Mesothelial cell of epicardium (in vitro differentiated cells): Measurements from ENCODE around the gene HOGA1. TPM values are rescaled to one million over a fixed set of nuclear protein-coding genes. Genes with fewer than 3 reads are reported as not detected.
A peak's percentile ranks its signal among the peaks of the same experiment; 100 is the strongest.

Source experiments
- DNase-seq, 2 experiments: peaks; one replicate each; pipeline ENCODE4 v3.0.0; 2021; ENCODE audit warnings: low spot score in 2 of 2; ENCODE audit not compliant: unreplicated experiment in 2 of 2
- H3K27ac Mint-ChIP-seq: 2 replicates; pipeline ENCODE4 v1.8.0; 2021; ENCODE audit warnings: mixed read lengths
- H3K27me3 Mint-ChIP-seq: 2 replicates; pipeline ENCODE4 v1.8.0; 2021; ENCODE audit warnings: low read depth, mixed read lengths
- H3K36me3 Mint-ChIP-seq: 2 replicates; pipeline ENCODE4 v1.8.0; 2021; ENCODE audit warnings: mixed read lengths
- H3K4me1 Mint-ChIP-seq: 2 replicates; pipeline ENCODE4 v1.8.0; 2021; ENCODE audit warnings: mixed read lengths
- H3K4me3 Mint-ChIP-seq: 2 replicates; pipeline ENCODE4 v1.8.0; 2021; ENCODE audit warnings: mild to moderate bottlenecking, moderate library complexity, mixed read lengths
- H3K9me3 Mint-ChIP-seq: 2 replicates; pipeline ENCODE4 v1.8.0; 2021; ENCODE audit warnings: mixed read lengths
- total RNA-seq: library from RNA; stranded (reverse); gene quantifications from 3 replicates; pipeline ENCODE4 v1.2.1, GENCODE V29; 2021
- TF ChIP-seq, protein P1 (sequence below): fragments of 200-600 bp; sonication (generic); IDR thresholded peaks from one replicate; pipeline ENCODE4 v1.5.0; 2021; ENCODE audit warnings: antibody characterized with exemption; ENCODE audit not compliant: unreplicated experiment

Gene HOGA1
- total RNA-seq, 1 donor from 2014 or later, result 0.31 TPM

DNA sequence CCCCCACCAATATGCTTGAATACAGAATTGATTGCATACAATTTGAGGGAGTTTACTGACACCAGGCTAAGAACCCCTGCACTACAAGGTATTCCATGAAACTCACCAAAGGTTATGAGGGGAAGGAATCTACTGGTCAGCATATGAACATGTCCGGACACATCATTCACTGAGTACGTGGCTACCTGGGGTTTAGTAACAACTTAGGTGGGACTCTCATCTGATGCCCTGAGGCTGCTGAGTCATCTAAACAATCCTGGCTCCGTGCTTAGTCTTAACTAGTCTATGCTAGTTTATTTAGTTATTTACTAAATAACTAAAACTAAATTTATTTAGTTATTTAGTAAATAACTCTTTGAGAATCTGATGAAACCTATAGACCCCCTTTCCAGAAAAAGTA is 67.6 kb downstream of the HOGA1 start:
- no peak overlapping the region for H3K27ac Mint-ChIP-seq
- peaks cover 10% of the 10 kb centered on the region for H3K4me1 Mint-ChIP-seq
- H3K27me3 Mint-ChIP-seq, result no peaks in the 10 kb centered on the region
- TF ChIP-seq, protein P1, sequence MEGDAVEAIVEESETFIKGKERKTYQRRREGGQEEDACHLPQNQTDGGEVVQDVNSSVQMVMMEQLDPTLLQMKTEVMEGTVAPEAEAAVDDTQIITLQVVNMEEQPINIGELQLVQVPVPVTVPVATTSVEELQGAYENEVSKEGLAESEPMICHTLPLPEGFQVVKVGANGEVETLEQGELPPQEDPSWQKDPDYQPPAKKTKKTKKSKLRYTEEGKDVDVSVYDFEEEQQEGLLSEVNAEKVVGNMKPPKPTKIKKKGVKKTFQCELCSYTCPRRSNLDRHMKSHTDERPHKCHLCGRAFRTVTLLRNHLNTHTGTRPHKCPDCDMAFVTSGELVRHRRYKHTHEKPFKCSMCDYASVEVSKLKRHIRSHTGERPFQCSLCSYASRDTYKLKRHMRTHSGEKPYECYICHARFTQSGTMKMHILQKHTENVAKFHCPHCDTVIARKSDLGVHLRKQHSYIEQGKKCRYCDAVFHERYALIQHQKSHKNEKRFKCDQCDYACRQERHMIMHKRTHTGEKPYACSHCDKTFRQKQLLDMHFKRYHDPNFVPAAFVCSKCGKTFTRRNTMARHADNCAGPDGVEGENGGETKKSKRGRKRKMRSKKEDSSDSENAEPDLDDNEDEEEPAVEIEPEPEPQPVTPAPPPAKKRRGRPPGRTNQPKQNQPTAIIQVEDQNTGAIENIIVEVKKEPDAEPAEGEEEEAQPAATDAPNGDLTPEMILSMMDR, result no peak
- H3K4me3 Mint-ChIP-seq, result no peak overlapping the region
- DNase-seq, result no peak
- peaks cover 29% of the 10 kb centered on the region for H3K36me3 Mint-ChIP-seq
- no peaks in the 10 kb centered on the region for H3K9me3 Mint-ChIP-seq

DNA sequence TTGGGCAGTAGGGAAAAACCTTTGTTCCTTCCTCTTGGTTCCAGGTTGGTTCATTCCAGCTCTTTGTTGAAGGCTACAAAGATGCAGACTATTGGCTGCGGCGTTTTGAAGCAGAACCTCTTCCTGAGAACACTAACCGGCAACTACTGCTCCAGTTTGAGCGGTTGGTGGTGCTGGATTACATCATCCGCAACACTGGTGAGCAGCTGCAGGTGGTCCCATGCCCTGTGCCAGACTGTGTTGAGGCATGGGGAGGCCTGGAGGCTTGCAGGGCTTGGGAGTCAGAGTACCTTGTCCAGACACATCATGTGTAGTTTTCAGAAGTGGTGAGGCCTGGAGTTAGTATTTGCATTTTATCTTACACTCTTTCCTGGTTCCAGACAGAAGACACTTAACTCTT is 72.6 kb downstream of the HOGA1 start:
- H3K27ac Mint-ChIP-seq, result no peak overlapping the region

DNA sequence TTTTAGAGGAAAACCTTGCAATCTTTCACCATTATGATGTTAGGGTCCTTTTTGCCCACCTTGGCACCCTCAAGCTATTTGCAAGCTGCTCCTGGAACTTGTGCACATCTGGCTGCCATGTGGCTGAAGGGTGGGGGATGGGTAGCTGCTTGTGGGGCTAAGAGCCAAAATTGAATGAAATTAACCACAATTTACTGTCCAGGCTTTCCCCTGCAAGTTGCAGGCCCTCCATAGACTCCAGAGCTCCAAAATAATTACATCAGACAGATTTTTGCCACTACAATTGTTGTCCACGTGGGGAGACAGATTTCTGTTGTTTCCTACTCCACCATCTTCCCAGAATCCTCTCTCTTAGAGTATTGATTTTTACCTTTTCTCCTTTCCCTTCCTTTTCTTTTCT is 75.4 kb downstream of the HOGA1 start:
- no peak overlapping the region for H3K4me3 Mint-ChIP-seq
- DNase-seq, result no peak
- TF ChIP-seq, protein P1, result no peak
- H3K27ac Mint-ChIP-seq, result peak overlapping the region; percentile 52
- H3K27me3 Mint-ChIP-seq, result no peaks in the 10 kb centered on the region
- peaks cover 39% of the 10 kb centered on the region for H3K36me3 Mint-ChIP-seq
- peaks cover 3% of the 10 kb centered on the region for H3K4me1 Mint-ChIP-seq
- no peaks in the 10 kb centered on the region for H3K9me3 Mint-ChIP-seq

More for the DNA sequence above, 72.6 kb downstream of the HOGA1 start:
- no peaks in the 10 kb centered on the region for H3K27me3 Mint-ChIP-seq
- H3K4me1 Mint-ChIP-seq, result peaks cover 3% of the 10 kb centered on the region
- TF ChIP-seq, protein P1, result no peak
- H3K36me3 Mint-ChIP-seq, result peaks cover 34% of the 10 kb centered on the region
- H3K9me3 Mint-ChIP-seq, result no peaks in the 10 kb centered on the region
- no peak for DNase-seq
- H3K4me3 Mint-ChIP-seq, result no peak overlapping the region

Other genes with a start within 250 kb of the HOGA1 start
- 8.9 to 9.2 TPM (median 9.0 TPM) in 3 replicates for gene FRAT2, start 249.7 kb upstream of the HOGA1 start, total RNA-seq
- gene RRP12, start 183.0 kb upstream of the HOGA1 start, total RNA-seq, result 35.7 to 42.4 TPM (median 41.9 TPM) in 3 replicates
- gene PGAM1, start 158.2 kb upstream of the HOGA1 start, total RNA-seq, result 188 to 197 TPM (median 188 TPM) in 3 replicates
- 28.2 to 31.2 TPM (median 30.6 TPM) in 3 replicates for gene EXOSC1, start 138.4 kb upstream of the HOGA1 start, total RNA-seq
- gene ZDHHC16, start 138.2 kb upstream of the HOGA1 start, total RNA-seq, result 36.9 to 41.4 TPM (median 39.7 TPM) in 3 replicates
- 82.5 to 88.1 TPM (median 84.9 TPM) in 3 replicates for gene MMS19, start 86.0 kb upstream of the HOGA1 start, total RNA-seq
- gene UBTD1, start 85.5 kb upstream of the HOGA1 start, total RNA-seq, result 9.1 to 9.4 TPM (median 9.4 TPM) in 3 replicates
- 0.20 to 0.24 TPM (median 0.20 TPM) in 3 replicates for gene ANKRD2, start 11.6 kb upstream of the HOGA1 start, total RNA-seq
- not detected in 3 replicates for gene C10orf62, start 5.3 kb downstream of the HOGA1 start, total RNA-seq
- 15.4 to 17.3 TPM (median 16.4 TPM) in 3 replicates for gene MORN4, start 49.1 kb downstream of the HOGA1 start, total RNA-seq
- 18.4 to 20.1 TPM (median 18.7 TPM) in 3 replicates for gene PI4K2A, start 56.3 kb downstream of the HOGA1 start, total RNA-seq
- gene AVPI1, start 102.9 kb downstream of the HOGA1 start, total RNA-seq, result 7.8 to 9.0 TPM (median 7.9 TPM) in 3 replicates
- 72.5 to 75.4 TPM (median 75.4 TPM) in 3 replicates for gene MARVELD1, start 129.3 kb downstream of the HOGA1 start, total RNA-seq
- gene ZFYVE27, start 152.7 kb downstream of the HOGA1 start, total RNA-seq, result 39.6 to 40.7 TPM (median 39.9 TPM) in 3 replicates
- 0.69 to 1.1 TPM (median 0.86 TPM) in 3 replicates for gene SFRP5, start 187.6 kb downstream of the HOGA1 start, total RNA-seq